OCI-LY3 (cell line): Measurements from ENCODE around the gene TNFRSF8.

ENCODE experiments used
- CTCF ChIP-seq: fragments of 200-600, 300-600 bp; sonication (generic); IDR thresholded peaks from 2 replicates; pipeline ENCODE4 v1.5.1; 2014; ENCODE audit warnings: antibody characterized with exemption, low read length, low read depth
- EZH2phosphoT487 ChIP-seq: fragments of 200-600 bp; shearing (Covaris generic); IDR thresholded peaks from 2 replicates; pipeline ENCODE4 v1.6.1; 2018; ENCODE audit warnings: antibody characterized with exemption, mixed run types, low read depth

- no peak for TF ChIP-seq CTCF
- no peak for TF ChIP-seq EZH2phosphoT487
These were observed 47.6 kb upstream of the TNFRSF8 start for GRCh38 chr1:12015499-12015898.
